Neutrophil (primary cell): ENCODE measurements around the gene GPR52.

ENCODE experiments used
- H3K27ac ChIP-seq: fragments of 200-600 bp; sonication (generic); 2 replicates; pipeline ENCODE4 v1.5.1; 2016; ENCODE audit warnings: mild to moderate bottlenecking, moderate library complexity
- H3K27me3 ChIP-seq: fragments of 200-600 bp; sonication (generic); 2 replicates; pipeline ENCODE4 v1.6.0; 2016; ENCODE audit warnings: mild to moderate bottlenecking
- H3K36me3 ChIP-seq: fragments of 200-600 bp; sonication (generic); 2 replicates; pipeline ENCODE4 v1.5.1; 2017
- H3K4me1 ChIP-seq, 2 experiments: fragments of 200-600 bp in 1 of 2; sonication (generic) in 1 of 2; 1 replicate in 1 of 2; 2 replicates in 1 of 2; pipeline versions ENCODE4 v1.5.1 to v1.6.1; 2013 to 2016; ENCODE audit warnings: low read depth in 1 of 2, low read length in 1 of 2, mild to moderate bottlenecking in 1 of 2, moderate library complexity in 1 of 2; ENCODE audit not compliant: control insufficient read depth in 1 of 2, insufficient read depth in 1 of 2
- H3K4me3 ChIP-seq, 2 experiments: fragments of 200-600 bp in 1 of 2; sonication (generic) in 1 of 2; 1 replicate in 1 of 2; 2 replicates in 1 of 2; pipeline ENCODE4 v1.5.1; 2013 to 2016; ENCODE audit warnings: low read depth in 1 of 2, low read length in 1 of 2, mild to moderate bottlenecking in 1 of 2, moderate library complexity in 1 of 2
- H3K9me3 ChIP-seq: fragments of 200-600 bp; sonication (generic); 2 replicates; pipeline ENCODE4 v1.5.1; 2016
- TF ChIP-seq, protein P1 (sequence below): fragments of 200-600 bp; sonication (generic); IDR thresholded peaks from 2 replicates; pipeline ENCODE4 v1.5.1; 2016; ENCODE audit warnings: antibody characterized with exemption

The GPR52 gene

DNA sequence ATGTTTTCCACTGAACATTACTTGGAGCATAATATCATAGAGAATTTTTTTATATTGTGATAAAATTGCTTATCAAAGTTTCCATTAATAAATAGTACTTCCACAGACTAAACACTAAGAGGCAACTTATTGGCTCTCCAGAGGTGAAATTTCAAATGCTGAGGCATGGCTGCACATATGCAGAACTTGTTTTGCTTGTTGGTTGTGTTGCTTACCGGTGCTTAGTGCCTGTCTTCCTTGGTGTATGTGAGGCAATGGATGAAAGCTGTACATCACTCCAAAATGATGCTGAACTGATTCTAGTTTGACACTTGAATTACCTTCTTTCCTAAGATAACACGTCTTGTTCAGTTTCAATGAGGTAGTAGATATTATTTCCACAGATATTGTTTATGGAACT lies 29.8 kb upstream of the GPR52 start:
- H3K9me3 ChIP-seq = no peaks in the 10 kb centered on the region
- TF ChIP-seq, protein P1, sequence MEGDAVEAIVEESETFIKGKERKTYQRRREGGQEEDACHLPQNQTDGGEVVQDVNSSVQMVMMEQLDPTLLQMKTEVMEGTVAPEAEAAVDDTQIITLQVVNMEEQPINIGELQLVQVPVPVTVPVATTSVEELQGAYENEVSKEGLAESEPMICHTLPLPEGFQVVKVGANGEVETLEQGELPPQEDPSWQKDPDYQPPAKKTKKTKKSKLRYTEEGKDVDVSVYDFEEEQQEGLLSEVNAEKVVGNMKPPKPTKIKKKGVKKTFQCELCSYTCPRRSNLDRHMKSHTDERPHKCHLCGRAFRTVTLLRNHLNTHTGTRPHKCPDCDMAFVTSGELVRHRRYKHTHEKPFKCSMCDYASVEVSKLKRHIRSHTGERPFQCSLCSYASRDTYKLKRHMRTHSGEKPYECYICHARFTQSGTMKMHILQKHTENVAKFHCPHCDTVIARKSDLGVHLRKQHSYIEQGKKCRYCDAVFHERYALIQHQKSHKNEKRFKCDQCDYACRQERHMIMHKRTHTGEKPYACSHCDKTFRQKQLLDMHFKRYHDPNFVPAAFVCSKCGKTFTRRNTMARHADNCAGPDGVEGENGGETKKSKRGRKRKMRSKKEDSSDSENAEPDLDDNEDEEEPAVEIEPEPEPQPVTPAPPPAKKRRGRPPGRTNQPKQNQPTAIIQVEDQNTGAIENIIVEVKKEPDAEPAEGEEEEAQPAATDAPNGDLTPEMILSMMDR = no peak
- no peak overlapping the region for H3K4me3 ChIP-seq
- H3K27me3 ChIP-seq = no peaks in the 10 kb centered on the region
- H3K4me1 ChIP-seq = no peaks in the 10 kb centered on the region
- no peaks in the 10 kb centered on the region for H3K36me3 ChIP-seq
- no peak overlapping the region for H3K27ac ChIP-seq

DNA sequence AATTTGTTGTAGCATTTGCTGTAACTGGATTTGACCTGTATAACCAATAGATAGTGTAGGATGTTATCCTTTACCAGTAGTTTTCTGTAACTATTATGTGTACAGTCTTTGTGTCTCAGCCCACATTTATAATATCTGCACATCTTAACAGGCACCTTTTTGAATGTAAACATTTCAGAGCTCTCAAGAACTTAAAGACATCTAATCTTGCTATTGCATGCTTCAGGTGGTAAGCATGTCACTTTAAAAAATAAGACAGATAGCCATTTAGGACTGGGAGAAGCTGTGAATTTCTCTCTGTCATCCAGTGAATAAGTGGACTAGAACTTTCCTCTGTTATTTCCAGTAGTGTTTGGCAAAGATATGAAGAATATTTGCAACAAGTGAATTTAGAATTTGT lies 22.6 kb upstream of the GPR52 start:
- Histone ChIP-seq H3K27ac (no peak overlapping the region), H3K4me1 (no peaks in the 10 kb centered on the region), H3K27me3 (no peaks in the 10 kb centered on the region), H3K36me3 (no peaks in the 10 kb centered on the region), H3K4me3 (no peak overlapping the region), H3K9me3 (no peaks in the 10 kb centered on the region)
- TF ChIP-seq, protein P1 = no peak

DNA sequence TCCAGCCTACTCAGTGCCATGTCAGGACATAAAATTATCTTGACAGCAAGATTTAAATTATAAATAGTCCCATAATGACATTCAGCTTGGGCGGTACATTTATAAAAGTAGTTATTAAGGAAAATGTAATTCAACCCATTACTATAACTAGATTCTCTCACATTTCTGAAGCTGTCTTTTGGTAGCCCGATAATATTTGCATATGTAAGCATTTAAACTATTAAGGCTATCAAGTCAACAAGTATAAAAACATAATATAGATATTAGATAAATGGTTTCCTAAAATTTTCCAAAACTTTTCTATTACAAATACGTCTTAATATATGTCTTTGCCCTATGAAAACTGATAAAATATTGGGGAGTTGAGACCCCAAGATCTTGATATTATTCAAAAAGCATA lies 21.6 kb upstream of the GPR52 start:
- no peak overlapping the region for H3K4me3 ChIP-seq
- H3K36me3 ChIP-seq = no peaks in the 10 kb centered on the region
- H3K27ac ChIP-seq = no peak overlapping the region
- H3K4me1 ChIP-seq = no peaks in the 10 kb centered on the region
- H3K27me3 ChIP-seq = no peaks in the 10 kb centered on the region
- TF ChIP-seq, protein P1 = no peak
- no peaks in the 10 kb centered on the region for H3K9me3 ChIP-seq

DNA sequence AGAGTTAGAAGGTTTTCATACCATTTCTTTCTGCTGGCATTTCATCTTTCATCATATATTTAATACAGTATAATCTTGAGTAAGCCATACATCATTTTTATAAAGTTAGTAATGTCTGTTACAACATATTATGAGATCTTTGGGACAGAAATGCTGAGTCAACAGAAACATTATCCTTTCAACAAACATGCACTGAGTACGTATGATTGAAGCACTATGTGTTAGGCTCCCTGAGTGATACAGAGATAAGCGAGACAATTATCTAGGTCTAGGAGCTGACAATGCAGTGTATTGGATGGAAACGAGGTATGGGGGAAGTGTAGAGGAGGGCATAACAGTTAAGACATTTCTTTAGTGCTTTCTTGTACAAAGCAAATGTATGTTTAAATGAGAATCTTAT lies 19.7 kb upstream of the GPR52 start:
- Histone ChIP-seq H3K4me3 (no peak overlapping the region), H3K4me1 (no peaks in the 10 kb centered on the region), H3K27me3 (no peaks in the 10 kb centered on the region), H3K36me3 (no peaks in the 10 kb centered on the region), H3K27ac (no peak overlapping the region), H3K9me3 (no peaks in the 10 kb centered on the region)
- TF ChIP-seq, protein P1 = no peak

DNA sequence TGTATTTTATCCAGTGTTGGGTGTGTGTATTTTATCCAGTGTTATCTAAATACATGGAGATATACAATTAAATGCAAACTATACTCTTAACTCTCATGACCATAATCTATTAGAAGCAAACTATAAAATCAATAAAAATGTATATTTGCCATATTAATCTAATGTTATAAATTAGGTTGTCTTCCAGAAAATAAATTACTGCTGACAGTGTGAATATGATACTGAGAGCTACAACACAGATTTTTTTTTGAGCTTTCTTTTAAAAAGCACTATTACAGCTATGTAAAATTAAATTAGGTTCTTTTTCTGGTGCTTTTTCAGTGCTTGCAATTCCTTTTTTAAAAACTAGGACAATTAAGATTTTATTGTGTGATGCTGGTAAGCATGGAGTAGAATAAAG lies 19.0 kb upstream of the GPR52 start:
- no peak overlapping the region for H3K27ac ChIP-seq
- no peaks in the 10 kb centered on the region for H3K36me3 ChIP-seq
- H3K27me3 ChIP-seq = no peaks in the 10 kb centered on the region
- H3K4me3 ChIP-seq = no peak overlapping the region
- H3K9me3 ChIP-seq = no peaks in the 10 kb centered on the region
- H3K4me1 ChIP-seq = no peaks in the 10 kb centered on the region
- TF ChIP-seq, protein P1 = no peak

DNA sequence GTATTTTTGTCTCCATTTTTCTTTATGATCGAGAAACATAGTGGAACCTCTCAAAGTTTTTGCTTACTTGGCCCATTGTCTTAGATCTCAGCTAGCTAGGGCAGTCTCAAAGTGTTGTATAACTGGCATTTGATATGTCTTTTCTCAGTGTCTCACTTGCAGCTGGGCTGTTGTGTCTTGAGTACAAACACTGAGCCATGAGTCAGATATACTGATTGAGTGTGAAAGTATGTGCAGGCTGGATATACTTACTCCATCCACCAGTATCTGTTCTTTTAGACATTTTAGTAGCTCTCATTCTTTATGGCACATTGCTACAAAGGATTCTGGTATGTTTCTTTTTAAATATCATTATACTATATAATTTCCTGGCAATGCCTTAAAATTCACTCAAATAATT lies 14.3 kb upstream of the GPR52 start:
- Histone ChIP-seq H3K27ac (no peak overlapping the region), H3K27me3 (no peaks in the 10 kb centered on the region), H3K36me3 (no peaks in the 10 kb centered on the region), H3K9me3 (no peaks in the 10 kb centered on the region), H3K4me3 (no peak overlapping the region), H3K4me1 (no peaks in the 10 kb centered on the region)
- TF ChIP-seq, protein P1 = no peak
